PC-9 (cell line): ENCODE results near the gene MYH14.

ENCODE experiments used
- EZH2 ChIP-seq: fragments of 200-600 bp; sonication (generic); IDR thresholded peaks from 2 replicates; pipeline ENCODE4 v1.8.0; 2017; ENCODE audit warnings: antibody characterized with exemption, low read depth
- TF ChIP-seq, protein P1 (sequence below): fragments of 200-600 bp; sonication (generic); conservative IDR thresholded peaks from 2 replicates; pipeline ENCODE4 v1.6.1; 2017; ENCODE audit warnings: mixed run types, antibody characterized with exemption, mild to moderate bottlenecking, moderate library complexity

DNA sequence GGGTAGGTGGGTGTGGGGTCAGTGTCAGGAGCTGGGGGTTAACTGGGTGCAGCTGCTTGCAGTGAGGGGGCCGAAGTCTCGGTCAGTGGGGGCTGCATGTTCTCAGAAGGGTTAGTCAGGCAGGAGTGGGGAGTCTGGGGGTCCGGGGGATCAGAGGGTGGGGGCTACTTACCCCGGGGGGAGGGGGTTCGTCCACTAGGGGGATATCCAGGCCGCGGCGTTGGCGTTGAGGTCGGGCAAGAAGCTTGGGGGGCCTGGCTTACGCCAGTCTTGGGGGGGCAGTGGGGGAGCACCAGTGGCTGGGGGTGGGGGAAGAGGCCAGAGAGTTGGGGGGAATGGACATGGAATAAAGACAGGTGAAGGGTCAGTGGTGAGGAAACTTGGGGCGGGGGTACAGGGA is 116.6 kb downstream of the MYH14 start:
- TF ChIP-seq EZH2 = no peak
- TF ChIP-seq, protein P1, sequence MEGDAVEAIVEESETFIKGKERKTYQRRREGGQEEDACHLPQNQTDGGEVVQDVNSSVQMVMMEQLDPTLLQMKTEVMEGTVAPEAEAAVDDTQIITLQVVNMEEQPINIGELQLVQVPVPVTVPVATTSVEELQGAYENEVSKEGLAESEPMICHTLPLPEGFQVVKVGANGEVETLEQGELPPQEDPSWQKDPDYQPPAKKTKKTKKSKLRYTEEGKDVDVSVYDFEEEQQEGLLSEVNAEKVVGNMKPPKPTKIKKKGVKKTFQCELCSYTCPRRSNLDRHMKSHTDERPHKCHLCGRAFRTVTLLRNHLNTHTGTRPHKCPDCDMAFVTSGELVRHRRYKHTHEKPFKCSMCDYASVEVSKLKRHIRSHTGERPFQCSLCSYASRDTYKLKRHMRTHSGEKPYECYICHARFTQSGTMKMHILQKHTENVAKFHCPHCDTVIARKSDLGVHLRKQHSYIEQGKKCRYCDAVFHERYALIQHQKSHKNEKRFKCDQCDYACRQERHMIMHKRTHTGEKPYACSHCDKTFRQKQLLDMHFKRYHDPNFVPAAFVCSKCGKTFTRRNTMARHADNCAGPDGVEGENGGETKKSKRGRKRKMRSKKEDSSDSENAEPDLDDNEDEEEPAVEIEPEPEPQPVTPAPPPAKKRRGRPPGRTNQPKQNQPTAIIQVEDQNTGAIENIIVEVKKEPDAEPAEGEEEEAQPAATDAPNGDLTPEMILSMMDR = no peak
